Ureter (tissue), 1 donor: Measurements from ENCODE around the gene TRIM44. TPM values are rescaled to one million over a fixed set of nuclear protein-coding genes. Genes with fewer than 3 reads are reported as not detected.
"Not testable (repeated sequence)": the region's sequence is repeated elsewhere in the genome, so short reads cannot be mapped to it uniquely, and the experiment has no call there.

ENCODE experiments used
- DNase-seq: peaks from one replicate; pipeline ENCODE4 v3.0.0-alpha.2; 2020; ENCODE audit warnings: low spot score
- total RNA-seq: library from RNA; stranded (reverse); gene quantifications from one replicate; pipeline ENCODE4 v1.2.4, GENCODE V29; 2023
- donor health status: DM: yes; HTN: yes; CAD: no.

Gene TRIM44
- total RNA-seq, 1 donor from 2014 or later, result 93.6 TPM

DNA sequence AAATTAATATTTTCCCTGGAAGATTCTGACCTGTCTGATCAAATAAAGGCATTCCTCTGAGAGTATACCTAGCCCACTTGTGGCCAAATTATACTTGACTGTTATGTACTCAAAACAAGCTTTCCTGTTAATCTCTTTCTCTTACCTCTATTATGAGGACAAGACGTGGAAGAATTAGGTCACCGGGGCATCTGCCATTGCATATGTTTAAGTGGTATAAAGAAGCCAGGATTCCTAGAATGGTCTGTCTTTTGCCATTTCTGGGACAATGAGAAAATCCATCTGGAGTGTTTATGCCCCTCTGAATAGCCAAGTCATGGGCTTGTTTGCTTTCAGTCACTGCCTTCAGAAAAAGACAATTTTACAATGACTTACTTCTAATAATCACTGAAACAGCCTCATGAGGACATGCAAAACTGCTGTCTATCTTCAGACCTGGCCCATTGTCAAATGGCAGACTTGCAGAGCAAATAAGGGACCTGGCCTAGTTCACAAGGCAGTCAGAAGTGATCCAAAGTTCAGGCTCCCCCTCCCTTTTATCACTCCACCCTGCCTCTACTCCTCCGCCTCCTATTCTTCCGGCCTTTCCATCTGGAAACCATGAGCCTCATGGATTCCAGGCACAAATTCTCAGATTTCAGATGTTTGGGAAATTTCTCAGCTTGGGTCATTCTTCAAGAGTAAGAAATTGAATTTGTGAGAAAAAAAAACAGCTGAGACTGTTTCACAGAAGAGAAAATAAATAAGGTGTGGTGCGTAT, 153.2 kb downstream of the TRIM44 start:
- DNase-seq, result no peak

DNA sequence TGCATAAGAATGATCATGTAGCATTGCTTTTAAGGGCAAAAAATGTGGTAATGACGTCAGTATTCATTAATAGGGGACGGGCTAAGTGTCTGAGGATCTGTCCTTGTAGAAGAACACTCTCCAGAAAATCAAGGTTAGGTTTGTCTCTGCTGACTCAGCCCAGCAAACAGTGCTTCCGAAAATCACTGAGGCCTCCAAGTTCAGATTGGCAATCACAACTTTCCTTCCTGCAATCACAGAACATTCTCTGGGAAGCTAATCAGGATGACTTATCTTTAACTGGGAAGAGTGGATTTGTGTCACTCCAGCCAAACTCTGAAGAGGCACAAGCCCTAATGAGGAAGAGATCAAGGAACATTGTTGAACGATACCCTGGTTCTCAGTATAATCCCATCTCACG, 158.0 kb downstream of the TRIM44 start:
- no peak for DNase-seq

DNA sequence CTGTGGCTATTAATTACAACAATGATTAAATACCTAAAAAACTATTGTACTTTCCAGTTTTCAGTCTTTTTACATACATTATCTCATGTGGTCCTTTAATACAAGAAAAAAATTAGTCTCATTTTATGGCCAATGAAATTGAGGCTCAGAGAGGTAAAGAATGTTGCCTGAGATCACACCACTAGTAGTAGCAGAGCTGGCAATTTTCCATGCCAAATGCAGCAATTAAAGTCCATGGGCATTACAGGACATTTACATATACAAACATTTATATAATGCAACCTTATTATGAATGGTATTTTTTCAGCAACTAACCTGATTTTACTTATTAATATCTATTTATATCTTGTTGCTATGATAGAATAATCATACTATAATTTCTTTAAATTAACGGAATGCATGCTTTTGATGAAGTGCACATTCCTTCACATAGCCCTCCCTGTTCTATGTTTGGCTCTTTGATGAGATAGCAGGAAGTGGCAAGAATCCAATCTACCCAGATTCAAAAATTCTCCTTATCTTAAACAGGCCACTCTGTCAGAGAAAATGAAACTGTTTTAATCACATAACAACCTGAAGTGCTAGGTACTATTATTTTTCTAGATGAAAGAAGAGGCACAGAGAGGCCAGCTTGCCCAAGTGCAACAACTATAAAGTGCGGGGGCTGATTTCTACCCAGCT, 160.4 kb downstream of the TRIM44 start:
- no peak for DNase-seq

DNA sequence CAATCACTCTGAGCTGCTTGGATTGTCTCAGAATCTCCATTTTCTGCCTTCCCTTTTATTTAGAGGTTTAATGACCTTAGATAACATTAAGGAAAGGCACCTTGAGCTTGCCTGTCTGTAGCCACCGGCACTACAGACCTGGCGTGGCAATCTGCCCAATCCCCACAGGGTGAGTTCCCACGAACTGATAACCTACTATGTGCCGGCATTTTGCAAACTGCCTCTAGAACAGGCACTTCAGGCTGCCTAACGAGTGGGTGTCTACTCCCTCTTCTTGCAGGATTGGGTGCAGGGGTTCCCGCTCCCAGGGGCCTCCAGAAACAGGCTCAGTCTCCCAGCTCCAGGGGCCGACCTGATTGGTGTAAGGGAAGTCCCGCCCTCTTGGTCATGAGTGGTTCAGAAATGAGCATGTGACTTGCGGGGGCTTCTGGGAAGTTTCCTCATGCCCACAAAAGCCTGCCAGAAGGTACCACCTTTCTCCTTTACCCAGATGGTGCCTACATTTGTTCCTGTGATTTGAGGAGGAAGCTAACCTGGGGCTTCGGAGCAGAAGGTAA, 161.2 kb downstream of the TRIM44 start:
- DNase-seq, result no peak

DNA sequence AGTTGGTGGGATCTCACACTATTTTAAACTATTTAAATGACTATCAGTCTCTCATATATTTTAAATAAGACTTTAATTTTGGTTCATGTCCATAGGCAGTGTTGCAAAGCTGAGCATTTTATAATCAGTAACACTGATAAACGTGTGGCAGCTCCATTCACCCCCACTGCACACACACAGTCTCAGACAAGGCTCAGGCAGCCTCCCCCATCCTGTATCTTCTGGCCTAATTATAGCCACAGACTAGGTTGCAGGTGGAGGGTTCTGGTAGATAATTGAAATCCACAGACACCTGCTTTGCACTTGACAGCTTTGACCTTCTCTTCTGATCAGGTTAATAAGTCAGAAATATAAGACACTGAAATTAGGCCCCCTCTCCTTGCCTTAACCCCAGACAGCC, 162.8 kb downstream of the TRIM44 start:
- no peak for DNase-seq

DNA sequence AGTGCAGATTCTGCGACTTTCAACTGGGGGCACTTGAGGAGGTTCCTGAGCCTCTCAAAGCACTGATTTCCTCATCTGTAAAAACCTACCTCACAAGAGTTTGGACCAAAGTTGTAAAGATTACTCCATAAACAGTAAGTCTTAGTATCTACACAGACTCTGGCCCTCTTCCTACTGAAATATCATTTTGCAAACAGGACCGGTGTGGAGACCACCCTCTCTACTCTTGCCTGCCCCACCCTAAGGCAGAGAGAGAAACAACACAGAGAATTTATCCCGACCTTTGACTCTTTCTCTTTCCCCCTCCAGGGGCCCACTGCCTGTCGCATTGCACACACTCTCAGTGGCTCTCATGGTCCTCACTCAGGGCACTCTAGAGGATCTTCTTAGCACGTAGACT, 163.4 kb downstream of the TRIM44 start:
- no peak for DNase-seq

DNA sequence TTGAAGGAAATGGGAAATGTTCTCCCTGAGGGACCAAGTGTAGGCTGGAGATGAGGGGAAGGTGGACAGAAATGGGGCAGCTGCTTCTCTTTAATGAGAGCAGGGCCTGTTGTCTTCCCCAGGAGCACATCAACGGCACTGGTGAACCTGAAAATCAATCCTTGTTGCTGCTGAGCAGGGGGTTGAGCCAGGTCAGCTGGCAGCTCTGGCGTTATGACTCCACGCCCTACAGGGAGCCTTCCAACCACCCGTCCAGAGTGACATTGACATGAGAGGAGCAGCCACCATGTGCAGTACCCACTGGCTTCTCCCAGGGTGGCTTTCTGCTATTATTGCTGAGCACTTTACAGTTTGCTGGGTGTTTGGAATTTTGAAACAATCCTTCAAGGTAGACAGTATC, 164.4 kb downstream of the TRIM44 start:
- DNase-seq, result no peak

DNA sequence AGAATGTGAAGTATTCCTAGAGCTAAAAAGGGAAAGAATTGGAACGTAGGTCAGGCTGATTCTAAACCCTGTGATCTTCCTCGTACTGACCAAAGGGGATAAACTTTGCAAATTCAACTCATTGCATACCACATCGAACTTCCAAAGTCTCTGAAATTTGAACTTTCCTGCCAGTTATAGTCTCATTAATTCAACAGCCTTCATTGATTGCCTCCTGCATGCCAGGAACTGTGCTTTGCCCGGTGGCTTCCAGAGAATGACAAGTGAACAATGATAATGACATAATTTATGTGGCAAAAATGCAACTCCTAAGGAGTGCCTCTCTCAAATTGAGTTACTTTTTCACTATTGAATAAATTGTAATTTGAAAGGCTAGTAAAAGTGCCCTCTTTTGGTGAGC, 173.6 kb downstream of the TRIM44 start:
- DNase-seq, result no peak

DNA sequence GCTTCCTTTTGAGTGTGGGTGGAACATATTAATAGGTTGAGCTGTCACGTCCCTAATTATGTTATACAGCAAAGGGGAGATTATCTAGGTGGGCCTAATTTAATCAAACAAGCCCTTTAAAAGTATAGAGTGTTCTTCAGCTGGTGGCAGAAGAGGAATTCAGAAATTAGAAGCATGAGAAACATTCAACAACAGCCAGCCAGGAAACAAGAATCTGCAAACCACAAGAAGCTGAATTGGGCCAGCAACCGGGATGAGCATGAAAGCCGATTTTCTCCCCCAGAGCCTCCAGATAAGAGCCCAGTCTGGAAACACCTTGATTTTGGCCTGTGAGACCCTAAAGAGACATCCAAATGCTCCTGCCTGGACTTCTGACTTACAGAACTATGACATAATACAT, 175.5 kb downstream of the TRIM44 start:
- no peak for DNase-seq

DNA sequence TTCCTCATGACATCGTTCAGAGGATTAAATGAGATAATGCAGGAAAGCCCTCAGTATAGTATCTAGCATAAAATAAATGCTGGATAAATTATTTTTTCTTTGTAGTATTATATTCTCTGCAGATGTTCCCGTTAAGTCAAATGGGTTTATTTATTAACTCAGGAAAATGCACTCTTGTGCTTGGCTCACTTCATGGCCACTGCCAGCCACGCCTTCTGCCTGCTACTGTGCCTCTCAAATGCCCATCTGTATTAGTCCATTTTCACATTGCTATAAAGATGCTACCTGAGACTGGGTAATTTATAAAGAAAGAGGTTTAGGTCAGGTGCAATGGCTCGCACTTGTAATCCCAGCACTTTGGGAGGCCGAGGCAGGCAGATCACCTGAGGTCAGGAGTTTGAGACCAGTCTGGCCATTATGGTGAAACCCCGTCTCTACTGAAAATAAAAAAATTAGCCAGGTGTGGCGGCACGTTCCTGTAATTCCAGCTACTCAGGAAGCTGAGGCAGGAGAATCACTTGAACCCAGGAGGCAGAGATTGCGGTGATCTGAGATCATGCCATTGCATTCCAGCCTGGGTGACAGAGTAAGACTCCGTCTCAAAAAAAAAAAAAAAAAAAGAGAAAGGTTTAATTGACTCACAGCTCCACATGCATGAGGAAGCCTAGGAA, 176.3 kb downstream of the TRIM44 start:
- not testable (repeated sequence) for DNase-seq

DNA sequence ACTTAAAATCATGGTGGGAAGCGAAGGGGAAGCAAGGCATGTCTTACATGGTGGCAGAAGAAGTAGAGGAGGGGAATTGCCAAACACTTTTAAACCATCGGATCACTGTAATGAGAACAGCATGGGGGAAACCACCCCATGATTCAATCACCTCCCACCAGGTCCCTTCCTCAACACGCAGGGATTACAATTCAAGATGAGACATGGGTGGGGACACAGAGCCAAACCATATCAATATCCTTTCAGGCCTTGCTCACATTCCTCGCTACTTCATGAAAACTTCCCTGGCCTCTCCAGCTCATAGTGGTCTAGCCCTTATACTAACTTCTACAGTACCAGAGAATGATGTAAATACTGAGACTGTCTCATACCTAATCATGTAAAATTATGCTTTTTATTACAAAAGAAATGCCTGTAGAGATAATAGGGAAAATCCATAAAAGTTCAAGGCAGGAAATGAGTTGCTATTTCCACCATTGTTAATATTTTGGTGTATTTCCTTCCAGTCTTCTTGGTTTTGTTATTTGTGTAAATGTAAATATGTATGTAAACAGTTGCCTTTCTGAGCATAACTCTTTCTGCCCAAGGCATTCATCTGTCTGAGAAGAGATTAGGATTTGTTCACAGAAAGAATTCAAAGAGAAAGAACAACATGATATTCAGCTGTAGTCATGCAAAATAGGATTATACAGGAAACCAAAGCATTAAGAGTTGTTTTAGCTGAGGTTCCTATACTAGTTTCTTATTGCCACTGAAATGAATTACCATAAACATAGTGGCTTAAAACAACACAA, 177.0 kb downstream of the TRIM44 start:
- DNase-seq, result no peak

DNA sequence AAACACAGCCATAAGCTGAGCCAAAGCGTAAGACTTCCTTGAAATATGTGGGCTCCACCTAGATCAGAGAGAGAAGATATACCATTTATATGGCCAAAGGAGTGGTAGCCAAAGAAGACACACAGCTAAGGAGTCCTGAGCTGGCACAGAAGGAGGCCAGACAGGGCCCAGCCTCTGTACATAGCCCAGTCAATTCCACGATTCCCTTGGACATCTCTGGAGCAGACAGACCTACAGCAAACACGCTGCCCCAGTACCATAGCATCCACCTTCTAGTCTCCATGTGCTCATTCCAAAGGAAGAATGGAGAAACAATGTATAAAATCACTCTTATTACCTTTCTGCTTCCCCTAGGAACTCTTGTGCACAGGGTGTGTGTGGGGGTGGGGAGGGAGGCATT, 179.2 kb downstream of the TRIM44 start:
- no peak for DNase-seq

DNA sequence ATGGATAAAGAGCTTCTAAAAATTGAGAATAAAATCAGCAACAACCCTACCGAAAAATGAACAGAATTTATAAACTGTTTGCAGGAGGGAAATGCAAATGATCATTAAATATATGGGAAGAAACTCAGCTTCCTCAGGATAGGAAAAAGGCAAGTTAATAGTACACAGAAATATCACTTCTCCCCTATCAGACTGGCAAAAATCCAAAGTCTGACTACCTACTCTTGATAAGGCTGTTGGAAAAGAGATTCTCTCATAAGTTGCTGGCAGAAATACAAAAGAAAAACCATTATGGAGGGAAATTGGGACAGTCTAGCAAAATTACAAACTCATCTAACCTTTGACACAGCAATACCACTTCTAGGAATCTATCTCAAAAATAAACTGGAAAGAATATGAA, 180.4 kb downstream of the TRIM44 start:
- no peak for DNase-seq

DNA sequence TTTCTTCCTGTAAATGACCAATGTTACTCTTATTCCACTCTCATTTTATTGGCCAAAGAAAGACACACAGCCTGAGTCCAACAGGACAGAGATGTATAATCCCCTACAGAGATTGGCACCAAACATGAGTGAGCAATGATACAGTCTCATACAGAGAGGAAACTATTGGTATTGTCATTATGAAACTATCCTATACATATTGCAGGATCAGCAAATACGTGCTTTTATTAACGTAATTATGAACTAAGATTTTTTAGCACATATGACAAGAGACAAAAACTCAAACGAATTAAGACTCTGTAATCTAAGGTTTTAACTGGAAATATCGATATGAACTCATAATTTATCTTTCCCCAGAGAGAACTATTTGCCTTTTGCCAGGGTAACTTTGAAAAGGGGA, 182.0 kb downstream of the TRIM44 start:
- no peak for DNase-seq

DNA sequence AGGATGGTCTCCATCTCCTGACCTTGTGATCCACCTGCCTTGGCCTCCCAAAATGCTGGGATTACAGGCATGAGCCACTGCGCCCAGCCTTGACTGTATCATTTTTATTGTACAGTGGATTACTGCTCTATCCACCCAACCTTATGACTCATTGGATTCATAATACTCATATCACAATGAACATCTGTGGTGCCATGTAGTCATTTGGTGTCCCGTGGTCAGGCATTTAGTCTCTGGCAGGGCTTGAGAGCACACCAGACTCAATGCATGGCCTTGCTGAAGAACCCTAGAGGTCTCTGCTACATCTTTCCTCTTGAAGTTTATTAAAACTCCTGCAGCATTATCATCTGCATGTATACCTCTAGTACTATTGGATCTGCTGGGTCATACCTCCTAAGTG, 183.3 kb downstream of the TRIM44 start:
- DNase-seq, result no peak

DNA sequence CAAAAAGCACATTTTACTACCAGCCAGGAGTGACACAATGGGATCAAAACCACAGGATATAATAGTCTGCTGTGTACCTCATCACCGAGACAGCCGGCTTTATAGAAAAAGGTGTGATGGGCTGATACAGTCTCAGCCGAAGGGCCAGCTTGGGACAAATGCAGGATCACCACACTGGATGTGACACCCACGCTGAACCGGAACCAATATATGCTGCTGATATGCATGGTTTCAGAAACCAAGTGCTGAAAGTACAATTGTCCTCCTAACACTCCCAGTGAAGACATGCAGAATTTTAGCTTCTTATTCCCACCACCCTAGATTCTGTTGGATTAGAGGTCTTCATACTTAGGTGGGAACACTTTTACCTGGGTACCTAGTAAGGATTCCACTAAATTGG, 184.3 kb downstream of the TRIM44 start:
- no peak for DNase-seq

DNA sequence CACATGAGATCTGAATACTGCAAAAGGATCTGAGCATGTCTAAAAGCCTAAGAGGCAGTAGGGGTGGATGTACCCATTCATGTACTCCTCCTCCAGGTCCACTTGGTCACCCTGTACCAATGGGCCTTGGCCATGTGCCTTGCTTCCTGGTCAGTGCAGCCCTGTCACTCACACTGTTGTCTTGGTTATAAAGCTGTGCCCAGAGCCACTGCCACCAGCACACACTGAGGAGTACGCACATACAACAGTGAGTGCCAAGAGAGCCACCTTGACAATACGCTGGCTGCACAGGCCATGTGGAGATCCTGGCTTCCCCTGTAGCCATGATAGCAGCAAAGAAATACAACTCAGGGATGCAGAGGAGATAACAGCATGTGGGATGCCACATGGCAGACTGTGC, 184.9 kb downstream of the TRIM44 start:
- DNase-seq, result no peak

DNA sequence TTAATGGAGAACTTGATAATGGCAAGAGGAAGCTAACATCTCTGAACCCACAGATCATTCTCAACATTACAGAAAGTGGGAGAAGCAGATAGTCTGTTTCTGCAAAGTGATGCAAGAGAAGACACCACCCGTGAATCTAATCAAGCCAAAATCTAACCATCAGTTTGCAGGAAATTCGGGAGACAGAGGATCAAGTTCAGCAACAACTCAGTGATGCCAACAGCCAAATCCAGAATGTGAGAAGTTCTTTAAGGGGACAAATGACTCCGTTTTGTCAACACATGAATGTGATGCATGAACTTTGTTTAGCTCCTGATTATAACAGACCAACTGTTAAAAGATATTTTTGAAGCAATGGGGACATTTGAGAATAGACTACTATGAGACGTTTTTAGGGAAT, 186.0 kb downstream of the TRIM44 start:
- DNase-seq, result no peak

DNA sequence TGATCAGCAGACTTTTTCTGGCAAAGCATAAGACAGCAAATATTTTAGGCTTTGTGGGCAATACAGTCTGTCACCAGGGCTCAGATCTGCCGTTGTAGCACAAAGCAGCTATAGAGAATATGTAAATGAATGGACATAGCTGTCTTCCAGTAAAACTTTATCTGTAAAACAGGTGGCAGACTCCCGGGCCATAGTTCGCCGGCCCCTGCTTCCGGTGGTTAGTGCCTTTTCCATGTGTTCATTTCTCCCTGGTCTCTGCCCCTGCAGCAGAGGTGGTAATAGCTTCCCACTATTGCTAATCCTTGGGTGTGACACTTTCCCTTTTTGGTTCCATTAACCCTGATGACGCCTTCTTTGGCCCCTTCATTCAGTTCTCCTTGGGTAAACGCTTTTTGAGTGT, 187.6 kb downstream of the TRIM44 start:
- DNase-seq, result no peak

DNA sequence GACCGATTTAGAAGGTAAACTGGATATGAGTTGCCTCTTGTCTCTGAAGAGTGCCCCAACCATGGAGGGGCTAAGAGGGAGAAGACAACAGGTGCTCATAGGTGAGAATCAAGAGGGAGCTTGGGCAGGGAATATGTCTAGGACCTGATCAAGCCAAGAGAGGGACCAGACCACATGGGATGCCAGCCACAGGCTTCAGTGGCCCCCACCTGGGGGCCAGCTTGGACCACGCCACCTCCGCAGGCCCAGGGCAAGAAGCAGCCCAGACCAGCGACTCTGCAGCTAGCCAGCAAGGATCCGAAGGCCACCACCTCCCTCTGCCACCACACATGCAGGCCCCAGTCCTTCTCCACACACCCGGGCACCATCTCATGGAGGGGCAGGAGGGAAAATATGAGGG, 188.8 kb downstream of the TRIM44 start:
- DNase-seq, result no peak

DNA sequence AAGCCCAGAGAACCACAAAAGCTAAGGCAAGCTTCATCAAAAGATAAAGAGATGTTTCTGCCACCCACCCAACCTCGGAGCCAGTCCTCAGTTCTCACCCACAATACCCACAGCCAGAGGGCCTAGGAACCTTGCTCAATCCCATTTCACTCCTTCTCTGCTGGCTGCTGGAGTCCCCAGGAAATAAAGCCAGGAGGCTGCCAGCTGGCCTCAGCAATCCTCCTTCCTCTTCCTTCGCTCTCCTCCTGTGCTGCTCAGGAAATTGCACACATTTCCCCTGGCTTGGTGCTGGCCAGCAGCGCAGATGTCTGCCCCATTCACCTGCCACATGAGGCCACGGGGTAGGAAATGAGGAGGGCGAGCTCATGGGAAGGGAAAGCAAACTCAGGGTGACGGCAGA, 189.5 kb downstream of the TRIM44 start:
- no peak for DNase-seq

DNA sequence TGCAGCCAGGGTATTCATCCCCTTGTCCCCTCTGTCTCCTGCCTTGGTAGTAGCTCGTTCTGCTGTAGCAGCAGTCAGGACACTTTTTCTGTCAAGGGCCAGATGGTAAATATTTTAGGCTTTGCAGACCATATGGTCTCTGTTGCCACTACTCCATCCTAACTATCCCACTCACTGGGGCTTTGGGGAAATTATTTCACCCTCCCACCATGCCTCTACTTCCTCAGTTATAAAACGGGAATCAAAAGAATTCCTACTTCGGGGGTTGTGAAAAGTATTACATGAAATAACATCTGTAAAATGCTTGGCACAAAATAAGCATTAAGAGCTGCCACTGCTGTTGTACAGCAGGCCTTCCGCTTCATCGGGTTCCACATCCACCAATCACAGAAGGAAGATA, 191.4 kb downstream of the TRIM44 start:
- DNase-seq, result no peak
